Neuronal stem cell (in vitro differentiated cells): Measurements from ENCODE around the gene PIMREG.

Experiments used
- DNase-seq: peaks from one replicate; pipeline ENCODE4 v3.0.0-alpha.2; 2013; ENCODE audit warnings: low spot score
- H2AFZ ChIP-seq: one replicate; pipeline ENCODE4 v1.6.1; 2013; ENCODE audit warnings: mild to moderate bottlenecking, low read length, inconsistent platforms
- H2AK5ac ChIP-seq: 2 replicates; pipeline ENCODE4 v1.6.1; 2013; ENCODE audit warnings: low read depth, mild to moderate bottlenecking, inconsistent platforms, low read length, moderate library complexity, mixed read lengths
- H2BK120ac ChIP-seq: 2 replicates; pipeline ENCODE4 v1.6.1; 2013; ENCODE audit warnings: low read depth, mild to moderate bottlenecking, inconsistent platforms, low read length, moderate library complexity, mixed read lengths
- H2BK12ac ChIP-seq: one replicate; pipeline ENCODE4 v1.6.1; 2013; ENCODE audit warnings: low read length, inconsistent platforms
- H2BK15ac ChIP-seq: 2 replicates; pipeline ENCODE4 v1.6.1; 2013; ENCODE audit warnings: mild to moderate bottlenecking, low read length, inconsistent platforms, mixed read lengths
- H2BK5ac ChIP-seq: one replicate; pipeline ENCODE4 v1.6.1; 2013; ENCODE audit warnings: inconsistent platforms, mild to moderate bottlenecking, low read length, moderate library complexity
- H3K14ac ChIP-seq: one replicate; pipeline ENCODE4 v1.6.1; 2013; ENCODE audit warnings: low read length, inconsistent platforms
- H3K18ac ChIP-seq: 2 replicates; pipeline ENCODE4 v1.6.1; 2013; ENCODE audit warnings: low read length, inconsistent platforms
- H3K23ac ChIP-seq: 2 replicates; pipeline ENCODE4 v1.6.1; 2013; ENCODE audit warnings: low read depth, mild to moderate bottlenecking, mixed read lengths, low read length, inconsistent platforms; ENCODE audit not compliant: poor library complexity
- H3K27ac ChIP-seq: replicated peaks from 3 replicates; pipeline ENCODE4 v1.5.1; 2013; ENCODE audit warnings: low read length, inconsistent platforms
- H3K27me3 ChIP-seq, 3 experiments: 2 replicates each; pipeline ENCODE4 v1.6.1; 2013; ENCODE audit warnings: low read length in 3 of 3, mild to moderate bottlenecking in 2 of 3, inconsistent platforms in 1 of 3, low read depth in 1 of 3, mixed read lengths in 1 of 3, moderate library complexity in 1 of 3; ENCODE audit not compliant: control insufficient read depth in 3 of 3, insufficient read depth in 3 of 3
- H3K36me3 ChIP-seq, 2 donors: replicated peaks in 1 of 2; 2 replicates each; pipeline ENCODE4 v1.6.1; 2013; ENCODE audit warnings: low read length in 2 of 2; ENCODE audit not compliant: control insufficient read depth in 2 of 2, insufficient read depth in 2 of 2
- H3K4ac ChIP-seq: 2 replicates; pipeline ENCODE4 v1.6.1; 2013; ENCODE audit warnings: inconsistent platforms, mild to moderate bottlenecking, low read length, moderate library complexity
- H3K4me1 ChIP-seq, 2 donors: 1 replicate in 1 of 2; 2 replicates in 1 of 2; pipeline ENCODE4 v1.6.1; 2013; ENCODE audit warnings: low read length in 2 of 2, low read depth in 1 of 2; ENCODE audit not compliant: control insufficient read depth in 2 of 2, insufficient read depth in 1 of 2
- H3K4me2 ChIP-seq: one replicate; pipeline ENCODE4 v1.6.1; 2013; ENCODE audit warnings: mild to moderate bottlenecking, low read length, inconsistent platforms; ENCODE audit not compliant: insufficient read depth, poor library complexity, severe bottlenecking
- H3K4me3 ChIP-seq, 2 donors: 2 replicates each; pipeline ENCODE4 v1.5.1; 2013; ENCODE audit warnings: low read length in 2 of 2, mild to moderate bottlenecking in 2 of 2, inconsistent platforms in 1 of 2, moderate library complexity in 1 of 2
- H3K79me1 ChIP-seq: one replicate; pipeline ENCODE4 v1.6.1; 2013; ENCODE audit warnings: low read depth, mild to moderate bottlenecking, inconsistent platforms, low read length, moderate library complexity
- H3K9ac ChIP-seq: one replicate; pipeline ENCODE4 v1.6.1; 2013; ENCODE audit warnings: mild to moderate bottlenecking, low read depth, low read length, inconsistent platforms; ENCODE audit not compliant: poor library complexity
- H3K9me3 ChIP-seq, 2 donors: replicated peaks in 1 of 2; 2 replicates each; pipeline versions ENCODE3 to v1.6.1; 2013; ENCODE audit warnings: low read length in 2 of 2, mild to moderate bottlenecking in 2 of 2, inconsistent platforms in 1 of 2, low read depth in 1 of 2, mixed read lengths in 1 of 2, moderate library complexity in 1 of 2; ENCODE audit not compliant: control insufficient read depth in 2 of 2, insufficient read depth in 1 of 2
- H4K8ac ChIP-seq: one replicate; pipeline ENCODE4 v1.6.1; 2013; ENCODE audit warnings: low read depth, mild to moderate bottlenecking, inconsistent platforms, low read length, moderate library complexity
- H4K91ac ChIP-seq: one replicate; pipeline ENCODE4 v1.6.1; 2013; ENCODE audit warnings: low read length, low read depth, mild to moderate bottlenecking, inconsistent platforms; ENCODE audit not compliant: poor library complexity
- WGBS, 2 donors: extraction: QIAGEN DNeasy Blood & Tissue Kit; methylation state at CpG; one replicate each; pipeline ENCODE4 v1.1.7; 2013; ENCODE audit warnings: missing lambda C conversion rate in 2 of 2, mixed read lengths in 1 of 2; ENCODE audit not compliant: insufficient read length in 2 of 2, insufficient replicate concordance in 1 of 2; ENCODE audit errors: extremely low coverage in 2 of 2; 5-methylcytosine and 5-hydroxymethylcytosine counted together

Gene PIMREG

GRCh38 chr17:6452471-6453266 is 8.4 kb downstream of the PIMREG start:
- H3K36me3 ChIP-seq = peaks cover 27 to 48% of the 10 kb centered on the region in 2 donors
- H3K27ac ChIP-seq = no peak overlapping the region
- no peak overlapping the region for H2BK15ac ChIP-seq
- no peak overlapping the region for H2BK12ac ChIP-seq
- H4K8ac ChIP-seq = no peak overlapping the region
- H3K9ac ChIP-seq = no peak overlapping the region
- no peak overlapping the region for H2BK5ac ChIP-seq
- no peak overlapping the region for H3K23ac ChIP-seq
- no peak overlapping the region for H2BK120ac ChIP-seq
- no peaks in the 10 kb centered on the region for H3K79me1 ChIP-seq
- H3K4ac ChIP-seq = no peak overlapping the region
- no peak overlapping the region for H3K14ac ChIP-seq
- H4K91ac ChIP-seq = no peak overlapping the region
- H3K18ac ChIP-seq = no peak overlapping the region
- no CpG with 5 or more reads among the region's 10 CpGs for WGBS, 2 donors
- no peak overlapping the region for H2AK5ac ChIP-seq
- H3K4me1 ChIP-seq = peaks cover 21 to 40% of the 10 kb centered on the region in 2 donors
- H3K9me3 ChIP-seq = no peaks in the 10 kb centered on the region
- no peak overlapping the region for H3K4me2 ChIP-seq
- H3K27me3 ChIP-seq = no peaks in the 10 kb centered on the region
- no peak overlapping the region for H2AFZ ChIP-seq
- no peak overlapping the region for H3K4me3 ChIP-seq
- DNase-seq = no peak

DNA sequence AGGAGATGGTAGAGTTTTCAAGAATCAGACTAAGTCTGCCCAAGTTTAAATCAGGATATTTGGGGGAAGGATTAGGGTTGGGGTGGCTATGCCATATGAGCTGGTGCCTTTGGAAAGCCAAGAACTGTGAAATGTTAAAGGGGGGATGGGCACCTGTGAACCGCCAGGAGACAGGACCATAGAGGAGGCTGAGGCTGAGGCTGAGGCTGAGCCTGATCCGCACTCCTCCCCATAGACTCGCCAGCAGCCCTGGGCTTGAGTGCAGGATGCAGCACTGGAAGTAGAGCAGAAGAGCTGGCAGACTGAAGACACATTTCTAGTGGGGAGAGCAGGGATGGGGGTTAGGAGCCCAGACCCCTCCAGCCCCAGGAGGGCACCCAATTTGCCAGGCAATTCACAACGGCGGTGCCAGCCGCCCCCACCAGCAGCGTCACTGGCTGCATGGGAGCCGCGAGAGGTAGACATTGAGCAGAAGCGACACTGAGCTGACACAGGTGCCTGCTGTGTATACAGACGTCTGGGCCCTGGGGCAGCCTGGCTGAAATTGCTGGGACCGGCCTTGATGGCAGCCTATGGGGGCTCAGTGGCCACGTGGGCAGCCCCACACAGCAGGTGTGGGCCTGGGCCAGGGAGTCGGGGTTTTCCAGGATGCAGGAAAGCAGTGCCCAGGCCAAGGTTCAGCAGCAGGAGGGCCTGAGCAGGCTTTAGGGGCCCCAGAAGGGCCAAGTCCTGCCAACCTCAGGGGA is 9.2 kb downstream of the PIMREG start:
- no peak overlapping the region for H3K4me2 ChIP-seq
- H2AFZ ChIP-seq = no peak overlapping the region
- no peak overlapping the region for H4K8ac ChIP-seq
- no peak overlapping the region for H4K91ac ChIP-seq
- peak overlapping the region; percentile 35 for H2BK12ac ChIP-seq
- no peak overlapping the region for H3K23ac ChIP-seq
- peaks cover 24 to 40% of the 10 kb centered on the region in 2 donors for H3K36me3 ChIP-seq
- H3K4me3 ChIP-seq = no peak overlapping the region
- peak overlapping the region; percentile 79 for H2BK15ac ChIP-seq
- H3K4me1 ChIP-seq = peaks cover 21 to 40% of the 10 kb centered on the region in 2 donors
- peak overlapping the region; percentile 88 for H3K18ac ChIP-seq
- H3K4ac ChIP-seq = peak overlapping the region; percentile 43
- H3K79me1 ChIP-seq = no peaks in the 10 kb centered on the region
- no peak for DNase-seq
- H3K27ac ChIP-seq = no peak overlapping the region
- peak overlapping the region; percentile 13 for H2AK5ac ChIP-seq
- H2BK5ac ChIP-seq = peak overlapping the region; percentile 59
- peak overlapping the region; percentile 38 for H3K9ac ChIP-seq
- no peaks in the 10 kb centered on the region for H3K27me3 ChIP-seq
- no CpG with 5 or more reads among the region's 14 CpGs for WGBS, 2 donors
- no peak overlapping the region for H2BK120ac ChIP-seq
- no peaks in the 10 kb centered on the region for H3K9me3 ChIP-seq
- H3K14ac ChIP-seq = peak overlapping the region; percentile 94

- peak overlapping the region; percentile 85 for H3K9ac ChIP-seq
- peak overlapping the region; percentile 59 for H2BK12ac ChIP-seq
- peaks cover 21 to 35% of the 10 kb centered on the region in 2 donors for H3K4me1 ChIP-seq
- peak overlapping the region; percentile 80 for H3K4ac ChIP-seq
- peak overlapping the region; percentile 44 for H3K23ac ChIP-seq
- H2BK120ac ChIP-seq = peak overlapping the region; percentile 99
- peak overlapping the region; percentile 58 for H2BK5ac ChIP-seq
- no peak overlapping the region for H3K27ac ChIP-seq
- H3K79me1 ChIP-seq = no peaks in the 10 kb centered on the region
- peak overlapping the region; percentile 76 for H3K14ac ChIP-seq
- H2BK15ac ChIP-seq = peak overlapping the region; percentile 4
- peak overlapping the region in 1 of 2 donors; percentile 75 for H3K4me3 ChIP-seq
- peak overlapping the region; percentile 79 for H3K4me2 ChIP-seq
- H3K27me3 ChIP-seq = no peaks in the 10 kb centered on the region
- H2AFZ ChIP-seq = peak overlapping the region; percentile 24
- peaks cover 11 to 27% of the 10 kb centered on the region in 2 donors for H3K36me3 ChIP-seq
- peak overlapping the region; percentile 13 for H2AK5ac ChIP-seq
- H4K8ac ChIP-seq = no peak overlapping the region
- no peaks in the 10 kb centered on the region for H3K9me3 ChIP-seq
- WGBS, 2 donors = no CpG with 5 or more reads among the region's 35 CpGs
- H3K18ac ChIP-seq = peak overlapping the region; percentile 97
- H4K91ac ChIP-seq = no peak overlapping the region
- DNase-seq = no peak
These were observed 10.5 kb downstream of the PIMREG start for GRCh38 chr17:6454495-6455320.
